Mammary epithelial cell (primary cell): Measurements from ENCODE around the gene WNT16.

Experiments used
- CTCF ChIP-seq, 2 donors: IDR thresholded peaks in 1 of 2; conservative IDR thresholded peaks in 1 of 2; 2 replicates each; pipeline ENCODE4 v1.5.1; 2011 to 2012; ENCODE audit warnings: inconsistent platforms in 2 of 2, low read length in 2 of 2, mild to moderate bottlenecking in 2 of 2, control low read depth in 1 of 2, low read depth in 1 of 2; ENCODE audit not compliant: insufficient read depth in 1 of 2; ENCODE audit errors: extremely low read depth in 1 of 2
- EZH2 ChIP-seq: IDR thresholded peaks from 2 replicates; pipeline ENCODE4 v1.6.1; 2012; ENCODE audit warnings: low read length, inconsistent platforms, borderline replicate concordance

- TF ChIP-seq CTCF (conservative IDR thresholded peaks at IDR 0.05 in 1 of 2, IDR thresholded peaks at IDR 0.05 in 1 of 2; ENCODE audit: extremely low read depth in 1 of 2, insufficient read depth in 1 of 2, low read depth in 1 of 2, low read length in 2 of 2) (no peak), EZH2 (no peak)
These were observed 49.7 kb upstream of the WNT16 start for GRCh38 chr7:121279060-121279620.
